ENCODE measurements around the gene HYPK. TPM values are rescaled to one million over a fixed set of nuclear protein-coding genes. Genes with fewer than 3 reads are reported as not detected.
A peak's percentile ranks its signal among the peaks of the same experiment; 100 is the strongest.

The HYPK gene
- total RNA-seq, 1 donor from 2014 or later, result 9.9 TPM

- Mint-ChIP-seq H3K9me3 (ENCODE audit: low read depth) (no peaks in the 10 kb centered on the region), H3K27me3 (ENCODE audit: low read depth) (no peaks in the 10 kb centered on the region), H3K4me3 (ENCODE audit: unreplicated experiment) (no peak overlapping the region), H3K4me1 (ENCODE audit: low read depth) (peaks cover 3% of the 10 kb centered on the region), H3K27ac (ENCODE audit: unreplicated experiment) (no peak overlapping the region), H3K36me3 (ENCODE audit: low read depth) (peaks cover 42% of the 10 kb centered on the region)
- TF ChIP-seq, protein P1, sequence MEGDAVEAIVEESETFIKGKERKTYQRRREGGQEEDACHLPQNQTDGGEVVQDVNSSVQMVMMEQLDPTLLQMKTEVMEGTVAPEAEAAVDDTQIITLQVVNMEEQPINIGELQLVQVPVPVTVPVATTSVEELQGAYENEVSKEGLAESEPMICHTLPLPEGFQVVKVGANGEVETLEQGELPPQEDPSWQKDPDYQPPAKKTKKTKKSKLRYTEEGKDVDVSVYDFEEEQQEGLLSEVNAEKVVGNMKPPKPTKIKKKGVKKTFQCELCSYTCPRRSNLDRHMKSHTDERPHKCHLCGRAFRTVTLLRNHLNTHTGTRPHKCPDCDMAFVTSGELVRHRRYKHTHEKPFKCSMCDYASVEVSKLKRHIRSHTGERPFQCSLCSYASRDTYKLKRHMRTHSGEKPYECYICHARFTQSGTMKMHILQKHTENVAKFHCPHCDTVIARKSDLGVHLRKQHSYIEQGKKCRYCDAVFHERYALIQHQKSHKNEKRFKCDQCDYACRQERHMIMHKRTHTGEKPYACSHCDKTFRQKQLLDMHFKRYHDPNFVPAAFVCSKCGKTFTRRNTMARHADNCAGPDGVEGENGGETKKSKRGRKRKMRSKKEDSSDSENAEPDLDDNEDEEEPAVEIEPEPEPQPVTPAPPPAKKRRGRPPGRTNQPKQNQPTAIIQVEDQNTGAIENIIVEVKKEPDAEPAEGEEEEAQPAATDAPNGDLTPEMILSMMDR (IDR thresholded peaks at IDR 0.05), result peak; percentile 86
- DNase-seq (ENCODE audit: low spot score), result no peak
Measured at GRCh38 chr15:43769584-43770228, 30.7 kb upstream of the HYPK start.

GRCh38 chr15:43771816-43772215 is 28.6 kb upstream of the HYPK start:
- H3K4me3 Mint-ChIP-seq (ENCODE audit: unreplicated experiment), result no peak overlapping the region
- peaks cover 36% of the 10 kb centered on the region for H3K36me3 Mint-ChIP-seq (ENCODE audit: low read depth)
- H3K27me3 Mint-ChIP-seq (ENCODE audit: low read depth), result no peaks in the 10 kb centered on the region
- peaks cover 17% of the 10 kb centered on the region for H3K4me1 Mint-ChIP-seq (ENCODE audit: low read depth)
- DNase-seq (ENCODE audit: low spot score), result no peak
- TF ChIP-seq, protein P1 (IDR thresholded peaks at IDR 0.05), result no peak
- no peak overlapping the region for H3K27ac Mint-ChIP-seq (ENCODE audit: unreplicated experiment)
- no peaks in the 10 kb centered on the region for H3K9me3 Mint-ChIP-seq (ENCODE audit: low read depth)

DNA sequence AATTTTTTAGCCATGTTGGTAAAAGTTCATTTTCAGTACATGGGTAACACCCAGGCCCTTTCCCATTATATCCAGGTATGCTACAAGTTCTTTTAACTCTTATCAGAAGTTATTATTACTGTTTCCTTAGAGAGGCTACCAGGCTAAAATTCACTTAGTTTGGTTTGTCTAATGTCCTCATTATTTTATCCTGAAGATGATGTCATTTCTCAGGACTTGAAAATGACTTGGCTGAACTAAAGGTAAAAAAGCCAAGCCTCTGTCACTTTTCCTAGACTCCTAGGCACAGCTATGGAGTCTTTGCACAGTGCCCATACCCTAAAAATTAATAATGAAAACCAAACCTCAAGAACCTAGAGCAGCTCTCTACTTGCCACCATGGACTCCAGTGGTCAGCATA is 27.8 kb upstream of the HYPK start:
- TF ChIP-seq, protein P1 (IDR thresholded peaks at IDR 0.05), result no peak
- peaks cover 21% of the 10 kb centered on the region for H3K4me1 Mint-ChIP-seq (ENCODE audit: low read depth)
- H3K36me3 Mint-ChIP-seq (ENCODE audit: low read depth), result peaks cover 36% of the 10 kb centered on the region
- no peak for DNase-seq (ENCODE audit: low spot score)
- H3K27ac Mint-ChIP-seq (ENCODE audit: unreplicated experiment), result no peak overlapping the region
- no peaks in the 10 kb centered on the region for H3K27me3 Mint-ChIP-seq (ENCODE audit: low read depth)
- H3K4me3 Mint-ChIP-seq (ENCODE audit: unreplicated experiment), result no peak overlapping the region
- H3K9me3 Mint-ChIP-seq (ENCODE audit: low read depth), result no peaks in the 10 kb centered on the region

DNA sequence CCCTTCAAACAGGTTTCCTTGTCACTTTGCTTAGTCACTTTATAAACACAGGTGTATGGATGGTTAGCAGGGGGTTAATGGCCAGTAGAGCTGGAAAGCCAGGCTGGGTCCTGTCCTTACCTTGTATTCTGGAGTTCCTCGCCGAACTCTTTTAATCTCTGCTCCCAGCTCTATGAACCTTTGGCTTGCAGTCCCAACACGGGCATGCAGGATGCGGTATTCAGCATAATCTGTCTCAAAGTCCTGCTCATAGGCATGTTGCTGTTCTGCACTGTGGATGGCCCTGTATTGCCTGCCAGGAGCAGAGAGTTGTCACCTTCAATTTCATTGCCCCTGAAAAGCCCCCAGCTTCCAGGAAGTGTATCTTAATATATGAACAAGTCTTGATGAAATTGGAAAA is 26.3 kb upstream of the HYPK start:
- Mint-ChIP-seq H3K36me3 (ENCODE audit: low read depth) (peaks cover 26% of the 10 kb centered on the region), H3K9me3 (ENCODE audit: low read depth) (no peaks in the 10 kb centered on the region), H3K4me3 (ENCODE audit: unreplicated experiment) (no peak overlapping the region), H3K4me1 (ENCODE audit: low read depth) (peaks cover 22% of the 10 kb centered on the region), H3K27me3 (ENCODE audit: low read depth) (no peaks in the 10 kb centered on the region), H3K27ac (ENCODE audit: unreplicated experiment) (no peak overlapping the region)
- DNase-seq (ENCODE audit: low spot score), result no peak
- TF ChIP-seq, protein P1 (IDR thresholded peaks at IDR 0.05), result no peak

DNA sequence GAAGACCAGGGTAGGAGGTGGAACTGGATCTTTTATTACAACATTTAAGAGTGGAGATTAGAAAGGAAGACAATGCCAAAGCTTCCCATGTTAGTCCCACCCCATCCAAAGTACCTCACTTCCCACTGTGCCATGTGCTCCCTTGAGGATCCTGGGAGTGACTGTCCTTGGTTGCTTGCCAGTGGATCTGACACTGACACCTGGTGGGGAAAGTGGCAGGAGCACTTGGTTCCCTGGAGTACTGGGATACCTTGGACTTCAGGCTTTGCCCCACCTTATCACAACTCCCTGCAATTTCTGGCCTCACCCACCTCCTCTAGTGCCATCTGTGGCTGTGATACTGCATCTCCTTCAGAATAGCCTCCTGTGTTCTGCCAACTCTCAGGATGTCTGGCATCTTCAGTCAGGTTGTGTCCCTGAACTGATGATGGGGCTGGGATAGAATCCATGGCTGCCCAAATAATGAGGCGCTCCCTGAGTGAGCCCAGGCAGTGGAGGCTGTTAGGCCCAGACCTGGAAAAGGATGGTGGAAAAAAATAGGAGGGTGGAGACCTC is 24.9 kb upstream of the HYPK start:
- TF ChIP-seq, protein P1 (IDR thresholded peaks at IDR 0.05), result peak; percentile 68
- Mint-ChIP-seq H3K4me1 (ENCODE audit: low read depth) (peaks cover 22% of the 10 kb centered on the region), H3K9me3 (ENCODE audit: low read depth) (no peaks in the 10 kb centered on the region), H3K27ac (ENCODE audit: unreplicated experiment) (peak overlapping the region; percentile 72), H3K36me3 (ENCODE audit: low read depth) (peaks cover 15% of the 10 kb centered on the region), H3K4me3 (ENCODE audit: unreplicated experiment) (peak overlapping the region; percentile 84), H3K27me3 (ENCODE audit: low read depth) (no peaks in the 10 kb centered on the region)
- no peak for DNase-seq (ENCODE audit: low spot score)

All from chondrocyte (in vitro differentiated cells).